Smooth muscle cell (in vitro differentiated cells): Measurements from ENCODE around the gene PDE4C. TPM values are rescaled to one million over a fixed set of nuclear protein-coding genes. Genes with fewer than 3 reads are reported as not detected.

Experiments used
- DNase-seq: peaks from one replicate; lab custom pipeline; 2025; ENCODE audit not compliant: unreplicated experiment; lab: John Stamatoyannopoulos, UW
- H2AFZ ChIP-seq: fragments of 200-600 bp; sonication (generic); 2 replicates; pipeline ENCODE4 v1.6.0; 2016; ENCODE audit warnings: antibody characterized with exemption, low read depth, mild to moderate bottlenecking
- H3F3A ChIP-seq: fragments of 200-600 bp; sonication (generic); 2 replicates; pipeline ENCODE4 v1.6.0; 2017; ENCODE audit warnings: antibody characterized with exemption, low read depth
- H3K27ac ChIP-seq: fragments of 200-600 bp; sonication (generic); 2 replicates; pipeline ENCODE4 v1.5.1; 2016; ENCODE audit warnings: low read depth, mild to moderate bottlenecking
- H3K27me3 ChIP-seq: fragments of 200-600 bp; sonication (generic); 2 replicates; pipeline ENCODE4 v1.6.1; 2016; ENCODE audit warnings: low read depth, mild to moderate bottlenecking
- H3K36me3 ChIP-seq: fragments of 200-600 bp; sonication (generic); 2 replicates; pipeline ENCODE4 v1.5.1; 2016; ENCODE audit warnings: low read depth
- H3K4me1 ChIP-seq: fragments of 200-600 bp; sonication (generic); 2 replicates; pipeline ENCODE4 v1.5.1; 2016; ENCODE audit warnings: low read depth
- H3K4me2 ChIP-seq: fragments of 200-600 bp; sonication (generic); 2 replicates; pipeline ENCODE4 v1.6.0; 2016; ENCODE audit warnings: mild to moderate bottlenecking
- H3K4me3 ChIP-seq: fragments of 200-600 bp; sonication (generic); 2 replicates; pipeline ENCODE4 v1.5.1; 2016; ENCODE audit warnings: mild to moderate bottlenecking
- H3K79me2 ChIP-seq: fragments of 200-600 bp; sonication (generic); 2 replicates; pipeline ENCODE4 v1.6.0; 2016; ENCODE audit warnings: low read depth, mild to moderate bottlenecking
- H3K9ac ChIP-seq: fragments of 200-600 bp; sonication (generic); 2 replicates; pipeline ENCODE4 v1.6.0; 2016; ENCODE audit warnings: low read depth
- H3K9me3 ChIP-seq: fragments of 200-600 bp; sonication (generic); replicated peaks from 2 replicates; pipeline ENCODE4 v1.5.1; 2016; ENCODE audit warnings: low read depth
- H4K20me1 ChIP-seq: fragments of 200-600 bp; sonication (generic); 2 replicates; pipeline ENCODE4 v1.6.0; 2016; ENCODE audit warnings: low read depth
- WGBS: methylation state at CpG from one replicate; pipeline ENCODE4 v1.1.7; 2016; ENCODE audit warnings: low lambda C conversion rate; 5-methylcytosine and 5-hydroxymethylcytosine counted together
- polyA plus RNA-seq: library from polyadenylated mRNA; unstranded; fragments of >200 nt; fragmentation: Nextera tagmentation; extraction: Ambion mirVana; gene quantifications from 2 replicates; pipeline ENCODE4 v1.2.1, GENCODE V29; 2016
- total RNA-seq: library from RNA; depleted of rRNA; stranded (reverse); fragments of >200 nt; gene quantifications from 2 replicates; pipeline ENCODE4 v1.2.3, GENCODE V29; 2014
- TF ChIP-seq, protein P1 (sequence below): fragments of 200-600 bp; sonication (generic); IDR thresholded peaks from 2 replicates; pipeline ENCODE4 v1.5.1; 2017; ENCODE audit warnings: borderline replicate concordance, mild to moderate bottlenecking, antibody characterized with exemption; ENCODE audit not compliant: insufficient read depth, poor library complexity, severe bottlenecking

The PDE4C gene
- 1.1 and 3.1 TPM in 2 replicates for total RNA-seq
- polyA plus RNA-seq = 1.7 and 1.9 TPM in 2 replicates

DNA sequence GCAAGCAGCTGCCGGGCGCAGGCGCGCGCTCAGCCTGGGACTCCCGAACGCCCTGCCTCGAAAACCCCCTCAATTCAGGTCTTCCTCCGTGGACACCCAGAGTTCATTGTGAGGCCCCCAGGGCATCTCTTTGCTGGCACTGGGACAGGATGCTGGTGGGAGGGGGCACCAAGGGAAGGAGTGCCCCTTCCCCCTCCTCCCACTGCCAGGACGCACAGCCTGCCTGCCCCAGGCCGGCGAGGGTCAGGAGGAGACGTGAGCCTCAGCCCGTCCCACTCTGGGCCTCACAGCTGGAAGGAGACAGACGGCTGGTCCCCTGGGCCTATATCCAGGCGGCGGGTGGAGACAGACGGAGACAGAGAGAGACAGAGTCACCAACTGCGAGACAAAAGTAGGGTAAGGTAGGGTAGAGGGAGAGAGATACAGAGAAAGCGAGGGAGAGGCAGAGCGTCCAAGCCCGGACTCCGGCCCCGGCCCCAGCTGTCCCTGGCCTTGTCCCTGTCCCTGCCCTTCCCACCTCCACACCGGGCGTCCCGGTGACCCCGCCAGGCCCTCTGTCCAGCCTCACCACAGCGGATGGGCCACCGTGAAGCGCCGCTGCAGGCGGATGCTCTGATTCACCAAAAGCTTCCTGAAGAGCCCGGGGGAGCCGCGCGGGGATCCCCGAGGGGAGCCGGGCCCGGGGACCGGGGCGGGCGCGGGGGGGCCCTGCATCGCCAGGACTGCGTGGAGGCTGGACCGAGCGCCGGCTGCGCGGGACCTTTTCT lies at the start of gene PDE4C:
TSS of gene PDE4C (minus strand) at position 737 of the 767 bp plus-strand sequence. CDS start at position 714, 23 bp downstream.
- DNase-seq = no peak
- Histone ChIP-seq H3K79me2 (no peaks in the 10 kb centered on the region), H3F3A (no peaks in the 10 kb centered on the region), H3K4me1 (no peaks in the 10 kb centered on the region), H3K9me3 (no peaks in the 10 kb centered on the region), H3K27me3 (peaks cover 6% of the 10 kb centered on the region), H3K36me3 (no peaks in the 10 kb centered on the region), H4K20me1 (no peaks in the 10 kb centered on the region), H3K9ac (no peak within 1 kb of the TSS), H3K4me3 (peak within 1 kb of the TSS; percentile 48), H3K27ac (no peak within 1 kb of the TSS), H3K4me2 (peak within 1 kb of the TSS; percentile 89), H2AFZ (no peak within 1 kb of the TSS)
- TF ChIP-seq, protein P1, sequence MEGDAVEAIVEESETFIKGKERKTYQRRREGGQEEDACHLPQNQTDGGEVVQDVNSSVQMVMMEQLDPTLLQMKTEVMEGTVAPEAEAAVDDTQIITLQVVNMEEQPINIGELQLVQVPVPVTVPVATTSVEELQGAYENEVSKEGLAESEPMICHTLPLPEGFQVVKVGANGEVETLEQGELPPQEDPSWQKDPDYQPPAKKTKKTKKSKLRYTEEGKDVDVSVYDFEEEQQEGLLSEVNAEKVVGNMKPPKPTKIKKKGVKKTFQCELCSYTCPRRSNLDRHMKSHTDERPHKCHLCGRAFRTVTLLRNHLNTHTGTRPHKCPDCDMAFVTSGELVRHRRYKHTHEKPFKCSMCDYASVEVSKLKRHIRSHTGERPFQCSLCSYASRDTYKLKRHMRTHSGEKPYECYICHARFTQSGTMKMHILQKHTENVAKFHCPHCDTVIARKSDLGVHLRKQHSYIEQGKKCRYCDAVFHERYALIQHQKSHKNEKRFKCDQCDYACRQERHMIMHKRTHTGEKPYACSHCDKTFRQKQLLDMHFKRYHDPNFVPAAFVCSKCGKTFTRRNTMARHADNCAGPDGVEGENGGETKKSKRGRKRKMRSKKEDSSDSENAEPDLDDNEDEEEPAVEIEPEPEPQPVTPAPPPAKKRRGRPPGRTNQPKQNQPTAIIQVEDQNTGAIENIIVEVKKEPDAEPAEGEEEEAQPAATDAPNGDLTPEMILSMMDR = no peak
- WGBS = 32% methylated on average over 26 of the region's 51 CpGs

DNA sequence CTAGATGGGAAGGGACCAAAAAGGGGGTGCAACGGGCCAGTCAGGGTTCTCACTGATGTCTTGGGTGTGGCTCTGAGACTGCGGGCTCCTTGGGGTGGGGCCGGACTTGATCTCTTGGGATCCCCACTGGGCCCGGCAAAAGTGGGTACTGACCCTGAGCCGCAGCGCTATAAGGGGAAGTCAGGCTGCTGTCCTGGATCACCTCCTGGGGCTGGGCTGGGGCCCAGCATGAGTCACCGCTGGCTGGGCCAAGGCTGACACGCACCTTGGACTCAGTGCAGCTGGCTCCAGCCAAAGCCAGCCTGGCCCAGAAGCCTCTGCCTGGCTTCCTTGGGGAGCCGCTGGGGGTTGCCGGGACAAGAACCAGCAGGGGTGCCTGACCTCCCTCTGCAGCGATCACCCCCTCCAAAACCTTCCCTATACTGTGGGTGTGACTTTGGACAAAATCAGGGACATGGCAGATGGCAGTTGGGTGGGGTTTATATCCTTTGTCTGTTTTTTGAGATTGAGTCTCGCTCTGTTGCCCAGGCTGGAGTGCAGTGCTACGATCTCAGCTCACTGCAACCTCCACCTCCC lies 48.6 kb upstream of the PDE4C start:
- 63% methylated on average over 13 of the region's 13 CpGs for WGBS
- no peak overlapping the region for H2AFZ ChIP-seq
- no peak overlapping the region for H3K9ac ChIP-seq
- peaks cover 96% of the 10 kb centered on the region for H4K20me1 ChIP-seq
- H3K4me2 ChIP-seq = no peak overlapping the region
- peaks cover 29% of the 10 kb centered on the region for H3K79me2 ChIP-seq
- no peaks in the 10 kb centered on the region for H3K36me3 ChIP-seq
- no peak overlapping the region for H3K4me3 ChIP-seq
- TF ChIP-seq, protein P1 = no peak
- H3F3A ChIP-seq = peaks cover 32% of the 10 kb centered on the region
- H3K4me1 ChIP-seq = peaks cover 8% of the 10 kb centered on the region
- DNase-seq = no peak
- H3K27ac ChIP-seq = peak overlapping the region; percentile 42
- H3K27me3 ChIP-seq = no peaks in the 10 kb centered on the region
- H3K9me3 ChIP-seq = no peaks in the 10 kb centered on the region

DNA sequence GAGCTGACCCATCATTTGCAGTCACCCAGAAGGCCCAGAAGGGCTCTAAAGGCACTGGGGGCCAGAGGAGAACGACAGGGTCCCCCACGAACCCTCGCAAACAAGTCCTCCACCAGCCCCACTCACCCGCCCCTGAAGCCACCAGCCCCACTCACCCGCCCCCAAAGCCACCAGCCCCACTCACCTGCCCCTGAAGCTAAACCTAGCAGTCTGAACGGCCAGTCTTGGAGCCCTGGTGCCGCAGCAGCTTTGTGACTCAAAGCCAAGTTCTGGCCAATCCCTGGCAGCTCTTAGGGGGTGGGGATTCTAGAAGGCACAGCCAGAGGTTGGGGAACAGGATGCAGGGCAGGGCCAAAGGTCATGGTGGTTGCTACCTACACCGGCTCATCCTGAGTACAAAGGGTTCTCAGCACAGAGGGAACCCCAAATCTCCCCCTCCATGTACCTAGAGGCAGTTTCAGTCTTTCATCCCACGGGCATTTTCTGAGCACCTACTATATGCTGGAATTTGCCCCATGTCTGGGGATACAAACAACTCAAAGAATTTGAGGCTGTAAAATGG lies 48.1 kb upstream of the PDE4C start, which contains the start of gene IQCN:
TSS of gene IQCN (minus strand) at position 234 of the 562 bp plus-strand sequence. CDS start 4,974 bp downstream, outside the sequence.
- Histone ChIP-seq H2AFZ (no peak within 1 kb of the TSS), H3F3A (peaks cover 28% of the 10 kb centered on the region), H3K36me3 (no peaks in the 10 kb centered on the region), H3K9ac (no peak within 1 kb of the TSS), H3K79me2 (peaks cover 24% of the 10 kb centered on the region), H3K9me3 (no peaks in the 10 kb centered on the region), H3K4me1 (peaks cover 8% of the 10 kb centered on the region), H3K27me3 (no peaks in the 10 kb centered on the region), H3K27ac (peak within 1 kb of the TSS; percentile 42), H4K20me1 (peaks cover 91% of the 10 kb centered on the region), H3K4me2 (no peak within 1 kb of the TSS), H3K4me3 (no peak within 1 kb of the TSS)
- 83% methylated on average over 9 of the region's 9 CpGs for WGBS
- TF ChIP-seq, protein P1 = no peak
- DNase-seq = no peak
